SK-N-SH (cell line): Measurements from ENCODE around the gene PACSIN2. TPM values are rescaled to one million over a fixed set of nuclear protein-coding genes. Genes with fewer than 3 reads are reported as not detected.
A peak's percentile ranks its signal among the peaks of the same experiment; 100 is the strongest.

Source experiments
- CTCF ChIA-PET: fragments of 300-600, 350-600 bp; formaldehyde crosslinking; extraction: SDS; loops from one replicate; lab custom pipeline; 2021; lab: Yijun Ruan, JAX
- POLR2A ChIA-PET: fragments of 350-600 bp; sonication (Branson Sonifier 250); formaldehyde crosslinking; extraction: SDS; loops from one replicate; lab custom pipeline; 2020; ENCODE audit warnings: antibody characterized with exemption, inconsistent platforms; lab: Yijun Ruan, JAX
- DNase-seq: peaks from one replicate; pipeline ENCODE4 v3.0.0; 2012
- H2AFZ ChIP-seq: fragments of 200-600 bp; sonication (generic); 2 replicates; pipeline ENCODE4 v1.8.1; 2016; ENCODE audit warnings: antibody characterized with exemption, mild to moderate bottlenecking, low read depth
- H3F3A ChIP-seq: fragments of 200-600 bp; sonication (generic); replicated peaks from 2 replicates; pipeline ENCODE3; 2016; ENCODE audit warnings: antibody characterized with exemption, mild to moderate bottlenecking; ENCODE audit not compliant: insufficient read depth
- H3K27ac ChIP-seq, 2 experiments: fragments of 200-500 bp in 1 of 2; fragments of 200-600 bp in 1 of 2; sonication (Bioruptor generic) in 1 of 2; sonication (generic), shearing (Covaris generic) in 1 of 2; 2 replicates each; pipeline versions ENCODE4 v1.5.1 to v1.6.1; 2014 to 2016; ENCODE audit warnings: low read depth in 2 of 2, inconsistent platforms in 1 of 2, low read length in 1 of 2, mild to moderate bottlenecking in 1 of 2, mixed read lengths in 1 of 2
- H3K27me3 ChIP-seq: fragments of 200-600 bp; sonication (generic), shearing (Covaris generic); 2 replicates; pipeline ENCODE4 v1.6.1; 2016; ENCODE audit warnings: mixed run types; ENCODE audit not compliant: insufficient read depth
- H3K36me3 ChIP-seq, 2 experiments: fragments of 200-500 bp in 1 of 2; fragments of 200-600 bp in 1 of 2; sonication (Bioruptor generic) in 1 of 2; sonication (generic) in 1 of 2; replicated peaks in 1 of 2; 2 replicates each; pipeline versions ENCODE3 to v1.5.1; 2014 to 2016; ENCODE audit warnings: low read length in 1 of 2, mild to moderate bottlenecking in 1 of 2; ENCODE audit not compliant: insufficient read depth in 2 of 2, control insufficient read depth in 1 of 2
- H3K4me1 ChIP-seq, 2 experiments: fragments of 200-500 bp in 1 of 2; fragments of 200-600 bp in 1 of 2; sonication (Bioruptor generic) in 1 of 2; sonication (generic), shearing (Covaris generic) in 1 of 2; 2 replicates each; pipeline versions ENCODE4 v1.5.1 to v1.6.1; 2014 to 2016; ENCODE audit warnings: low read depth in 1 of 2, low read length in 1 of 2, mixed run types in 1 of 2; ENCODE audit not compliant: insufficient read depth in 2 of 2, control insufficient read depth in 1 of 2
- H3K4me2 ChIP-seq: fragments of 200-600 bp; sonication (generic), shearing (Covaris generic); 2 replicates; pipeline ENCODE4 v1.6.1; 2017; ENCODE audit warnings: mixed run types
- H3K4me3 ChIP-seq, 2 experiments: fragments of 200-500 bp in 1 of 2; fragments of 200-600 bp in 1 of 2; sonication (Bioruptor generic) in 1 of 2; sonication (generic), shearing (Covaris generic) in 1 of 2; 2 replicates each; pipeline versions ENCODE4 v1.5.1 to v1.8.1; 2014 to 2016; ENCODE audit warnings: low read depth in 2 of 2, inconsistent platforms in 1 of 2, low read length in 1 of 2, mild to moderate bottlenecking in 1 of 2, mixed read lengths in 1 of 2, moderate library complexity in 1 of 2
- H3K79me2 ChIP-seq: fragments of 200-600 bp; sonication (generic); 2 replicates; pipeline ENCODE4 v1.8.1; 2017; ENCODE audit warnings: mild to moderate bottlenecking; ENCODE audit not compliant: insufficient read depth
- H3K9ac ChIP-seq: fragments of 200-600 bp; sonication (generic); 2 replicates; pipeline ENCODE4 v1.6.1; 2017; ENCODE audit warnings: mixed run types
- H3K9me2 ChIP-seq: fragments of 200-600 bp; sonication (generic); 2 replicates; pipeline ENCODE4 v1.6.1; 2017; ENCODE audit warnings: mixed run types
- H3K9me3 ChIP-seq: fragments of 200-600 bp; sonication (generic); 2 replicates; pipeline ENCODE4 v1.6.1; 2017; ENCODE audit warnings: mixed run types, mild to moderate bottlenecking, moderate library complexity
- H4K20me1 ChIP-seq: fragments of 200-600 bp; sonication (generic); 2 replicates; pipeline ENCODE4 v1.6.1; 2017; ENCODE audit warnings: mild to moderate bottlenecking, mixed run types; ENCODE audit not compliant: insufficient read depth
- CTCF ChIP-seq: fragments of 200-600 bp; sonication (generic); IDR thresholded peaks from 2 replicates; pipeline ENCODE4 v1.6.1; 2017; ENCODE audit warnings: antibody characterized with exemption, mild to moderate bottlenecking, moderate library complexity
- EP300 ChIP-seq, 2 experiments: IDR thresholded peaks; 2 replicates each; pipeline versions ENCODE4 v1.4.0 to v1.6.1; 2012; ENCODE audit warnings: borderline replicate concordance in 1 of 2, low read depth in 1 of 2, low read length in 1 of 2
- FOSL2 ChIP-seq: IDR thresholded peaks from 2 replicates; pipeline ENCODE4 v1.4.0; 2012; ENCODE audit warnings: low read depth, mild to moderate bottlenecking, moderate library complexity, borderline replicate concordance
- FOXJ3 ChIP-seq: sonication (generic); formaldehyde crosslinking; IDR thresholded peaks from 2 replicates; pipeline ENCODE4 v1.5.1; 2020; ENCODE audit warnings: mild to moderate bottlenecking, missing genetic modification reagents
- FOXM1 ChIP-seq: IDR thresholded peaks from 2 replicates; pipeline ENCODE4 v1.4.0; 2012; ENCODE audit warnings: low read depth, mild to moderate bottlenecking
- GABPA ChIP-seq: IDR thresholded peaks from 2 replicates; pipeline ENCODE4 v1.4.0; 2012; ENCODE audit warnings: low read depth, mild to moderate bottlenecking
- GATA2 ChIP-seq: sonication (generic); formaldehyde crosslinking; IDR thresholded peaks from 2 replicates; pipeline ENCODE4 v1.5.0; 2020; ENCODE audit warnings: mild to moderate bottlenecking, missing genetic modification reagents
- IRF3 ChIP-seq: fragments of 150-350 bp; IDR thresholded peaks from 2 replicates; pipeline ENCODE4 v1.6.1; 2016; ENCODE audit warnings: mild to moderate bottlenecking, low read depth, low read length
- MXI1 ChIP-seq: IDR thresholded peaks from 2 replicates; pipeline ENCODE4 v1.6.1; 2012; ENCODE audit warnings: mild to moderate bottlenecking, low read depth, low read length, improper control_type of control experiment
- RAD21 ChIP-seq: IDR thresholded peaks from 2 replicates; pipeline ENCODE4 v1.6.1; 2012; ENCODE audit warnings: mild to moderate bottlenecking, low read length
- RCOR1 ChIP-seq: fragments of 150-350 bp; IDR thresholded peaks from 2 replicates; pipeline ENCODE4 v1.6.1; 2017; ENCODE audit warnings: antibody characterized with exemption, low read length
- RFX5 ChIP-seq: IDR thresholded peaks from 2 replicates; pipeline ENCODE4 v1.6.1; 2012; ENCODE audit warnings: mild to moderate bottlenecking, improper control_type of control experiment, low read length
- SIN3A ChIP-seq: IDR thresholded peaks from 2 replicates; pipeline ENCODE4 v1.6.1; 2012; ENCODE audit warnings: low read depth, mild to moderate bottlenecking, low read length, moderate library complexity, borderline replicate concordance
- TEAD4 ChIP-seq: IDR thresholded peaks from 2 replicates; pipeline ENCODE4 v1.4.0; 2012; ENCODE audit warnings: mild to moderate bottlenecking, borderline replicate concordance; ENCODE audit not compliant: insufficient read depth
- ZBTB33 ChIP-seq: IDR thresholded peaks from 2 replicates; pipeline ENCODE4 v1.4.0; 2012; ENCODE audit warnings: low read depth, borderline replicate concordance
- WGBS: methylation state at CpG from one replicate; pipeline ENCODE4 v1.1.6; 2017; ENCODE audit warnings: low lambda C conversion rate; 5-methylcytosine and 5-hydroxymethylcytosine counted together
- polyA plus RNA-seq, 3 experiments: library from polyadenylated mRNA; depleted of rRNA; stranded (reverse); fragments of >200 nt; gene quantifications; 2 replicates each; pipeline ENCODE4 v1.2.3, GENCODE V29; 2012
- TF ChIP-seq, protein P1 (sequence below): IDR thresholded peaks from 2 replicates; pipeline ENCODE4 v1.4.0; 2012; ENCODE audit warnings: low read depth

Gene PACSIN2
- polyA plus RNA-seq, 1 of the 3 experiments (the other 2 are of a cell fraction) = 60.5 TPM

GRCh38 chr22:43014316-43014868, 557 bp downstream of the PACSIN2 start:
- peak overlapping the region; percentile 73; the same call in 1 of the 2 replicates for H3K9ac ChIP-seq
- H3K9me2 ChIP-seq = no peaks in the 10 kb centered on the region

GRCh38 chr22:43013355-43014315, 1.3 kb downstream of the PACSIN2 start:
- no peaks in the 10 kb centered on the region for H3K9me2 ChIP-seq
- no peaks in the 10 kb centered on the region for H3K36me3 ChIP-seq
- H3K9ac ChIP-seq = peak overlapping the region; percentile 73; the same call in 1 of the 2 replicates
- peak overlapping the region; percentile 71 for H3K4me2 ChIP-seq
- peak overlapping the region; percentile 60 to 66 for H3K4me3 ChIP-seq
- no peaks in the 10 kb centered on the region for H3K27me3 ChIP-seq
- peaks cover 20% of the 10 kb centered on the region for H4K20me1 ChIP-seq
- no peaks in the 10 kb centered on the region for H3F3A ChIP-seq
- peaks cover 0 to 16% of the 10 kb centered on the region in 2 experiments; a peak in 1 of 4 replicates for H3K4me1 ChIP-seq
- ChIA-PET CTCF (interaction anchor here (1.8 kb wide), 1 partner anchor 146 kb away, joined by 4 read pairs; no protein-coding TSS in a partner anchor), POLR2A (interaction anchor here (1.1 to 2.0 kb wide), 2 partner anchors 13 to 20 kb away, joined by 3 to 6 read pairs; no protein-coding TSS in a partner anchor)
- peaks cover 57% of the 10 kb centered on the region for H3K79me2 ChIP-seq
- DNase-seq = no peak
- peak overlapping the region in 1 of 2 experiments; percentile 40; a peak in 1 of 4 replicates for H3K27ac ChIP-seq
- no peak overlapping the region for H2AFZ ChIP-seq
- TF ChIP-seq RCOR1 = no peak
- TF ChIP-seq GABPA = no peak
- TF ChIP-seq GATA2 (CRISPR knock-in tag) = no peak
- TF ChIP-seq FOSL2 = no peak
- TF ChIP-seq CTCF = no peak
- no peak for TF ChIP-seq SIN3A
- TF ChIP-seq, protein P1, sequence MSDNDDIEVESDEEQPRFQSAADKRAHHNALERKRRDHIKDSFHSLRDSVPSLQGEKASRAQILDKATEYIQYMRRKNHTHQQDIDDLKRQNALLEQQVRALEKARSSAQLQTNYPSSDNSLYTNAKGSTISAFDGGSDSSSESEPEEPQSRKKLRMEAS = no peak
- TF ChIP-seq ZBTB33 = no peak
- no peak for TF ChIP-seq RFX5
- TF ChIP-seq FOXM1 = no peak
- no peak for TF ChIP-seq RAD21
- no peak for TF ChIP-seq EP300 (IDR thresholded peaks at IDR 0.05; ENCODE audit: borderline replicate concordance in 1 of 2, low read depth in 1 of 2, low read length in 1 of 2)
- TF ChIP-seq FOXJ3 = no peak
- TF ChIP-seq TEAD4 = no peak
- WGBS = 44% methylated on average over 6 of the region's 16 CpGs
- H3K9me3 ChIP-seq = no peaks in the 10 kb centered on the region

More at GRCh38 chr22:43014316-43014868, 557 bp downstream of the PACSIN2 start:
- CTCF ChIA-PET = interaction anchor here (1.8 kb wide), 1 partner anchor 146 kb away, joined by 4 read pairs; no protein-coding TSS in a partner anchor
- peaks cover 50% of the 10 kb centered on the region for H3K79me2 ChIP-seq
- H3K4me3 ChIP-seq = peak overlapping the region; percentile 60 to 66
- POLR2A ChIA-PET = interaction anchor here (1.1 to 2.0 kb wide), 3 partner anchors 14 to 29 kb away, joined by 3 to 6 read pairs (median 4); no protein-coding TSS in a partner anchor
- WGBS = 2% methylated on average over 14 of the region's 39 CpGs
- peak overlapping the region; percentile 71; the same call in 1 of the 2 replicates for H3K4me2 ChIP-seq
- no peak overlapping the region for H2AFZ ChIP-seq
- TF ChIP-seq, protein P1 = no peak
- no peak for TF ChIP-seq FOXJ3
- TF ChIP-seq MXI1 = no peak
- no peak for TF ChIP-seq IRF3
- H3F3A ChIP-seq = no peaks in the 10 kb centered on the region
- peaks cover 0 to 16% of the 10 kb centered on the region in 2 experiments; a peak in 1 of 4 replicates for H3K4me1 ChIP-seq
- no peaks in the 10 kb centered on the region for H3K27me3 ChIP-seq
- peak; percentile 54 for DNase-seq
- H3K36me3 ChIP-seq = no peaks in the 10 kb centered on the region
- peak overlapping the region in 1 of 2 experiments; percentile 53; a peak in 1 of 4 replicates for H3K27ac ChIP-seq
- H3K9me3 ChIP-seq = no peaks in the 10 kb centered on the region
- peaks cover 20% of the 10 kb centered on the region for H4K20me1 ChIP-seq
